DMS153 treated with DMSO at 0.1 percent for 48 hours (cell line): ENCODE data around the gene CNTNAP2.
A peak's percentile ranks its signal among the peaks of the same experiment; 100 is the strongest.

Experiments
- DNase-seq: peaks from one replicate; lab custom pipeline; 2025; ENCODE audit not compliant: unreplicated experiment; lab: John Stamatoyannopoulos, UW

CNTNAP2 gene

GRCh38 chr7:147878912-147879661 lies 1762.5 kb downstream of the CNTNAP2 start:
- peak; percentile 36 for DNase-seq

GRCh38 chr7:147885869-147886268 lies 1769.3 kb downstream of the CNTNAP2 start:
- DNase-seq, result no peak

GRCh38 chr7:147894271-147894670 lies 1777.7 kb downstream of the CNTNAP2 start:
- peak; percentile 19 for DNase-seq

DNA sequence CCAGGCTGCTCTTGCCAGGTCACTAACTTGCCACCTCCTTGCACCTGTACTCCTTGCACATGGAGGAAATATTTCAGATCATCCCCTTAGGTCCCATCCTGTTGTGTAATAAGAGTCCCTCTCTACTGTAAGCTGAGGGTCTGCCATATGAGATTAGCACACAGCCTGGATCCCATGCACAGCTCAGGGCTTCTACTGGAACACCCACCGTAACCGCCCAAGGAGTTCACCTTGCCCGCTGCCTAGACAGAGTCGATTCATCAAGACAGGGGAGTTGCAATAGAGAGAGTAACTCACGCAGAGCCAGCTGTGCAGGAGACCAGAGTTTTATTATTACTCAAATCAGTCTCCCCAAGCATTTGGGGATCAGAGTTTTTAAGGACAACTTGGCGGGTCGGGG lies 1779.5 kb downstream of the CNTNAP2 start:
- no peak for DNase-seq

DNA sequence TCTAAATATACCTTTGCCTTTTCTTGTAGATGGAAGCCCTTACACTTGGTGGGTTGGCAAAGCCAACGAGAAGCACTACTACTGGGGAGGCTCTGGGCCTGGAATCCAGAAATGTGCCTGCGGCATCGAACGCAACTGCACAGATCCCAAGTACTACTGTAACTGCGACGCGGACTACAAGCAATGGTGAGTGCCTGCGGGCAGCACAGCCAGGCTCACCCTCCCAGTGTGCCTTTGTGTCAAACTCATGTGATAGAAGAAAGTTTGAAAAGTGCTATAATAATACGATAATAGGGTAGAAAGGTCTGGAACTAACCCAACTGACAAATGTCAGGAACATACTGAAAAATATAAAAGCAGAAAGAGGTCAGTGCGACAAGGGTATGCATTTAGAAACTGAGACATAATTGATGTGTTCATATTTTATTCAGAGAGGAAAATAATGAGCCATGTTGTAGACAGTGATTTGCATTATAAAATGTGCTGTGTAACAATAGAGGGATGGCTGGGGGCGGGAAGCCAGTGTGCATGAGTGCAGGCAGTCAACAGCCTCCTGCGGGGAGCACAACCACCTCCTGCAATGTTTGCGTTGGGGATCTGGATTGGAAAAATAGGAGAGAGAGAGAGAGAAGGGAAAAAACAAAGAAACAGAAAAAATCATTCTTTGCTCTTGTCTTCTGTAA lies 1787.1 kb downstream of the CNTNAP2 start:
- no peak for DNase-seq

DNA sequence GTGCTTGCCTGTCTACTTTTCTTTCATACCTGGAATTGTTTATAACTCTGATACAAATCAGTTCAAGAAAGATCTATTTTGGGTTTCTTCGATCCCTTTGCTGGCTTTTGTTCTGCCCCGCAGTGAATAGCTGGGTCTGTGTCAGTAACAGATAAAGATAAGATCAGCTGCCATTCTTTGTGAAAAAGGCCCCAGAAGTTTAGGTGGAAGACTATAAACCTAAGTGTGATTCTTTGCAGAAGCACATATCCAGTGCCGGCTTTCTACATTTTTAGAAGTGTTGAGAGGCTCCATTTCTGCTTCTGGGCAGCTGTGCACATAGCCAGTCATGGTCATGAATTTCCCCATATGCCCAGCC lies 1787.6 kb downstream of the CNTNAP2 start:
- DNase-seq, result no peak

GRCh38 chr7:147909431-147910148 lies 1793.0 kb downstream of the CNTNAP2 start:
- DNase-seq, result no peak

- no peak for DNase-seq
Observed at GRCh38 chr7:147911201-147911601, 1794.6 kb downstream of the CNTNAP2 start.

- no peak for DNase-seq
Observed at GRCh38 chr7:147912291-147912690, 1795.7 kb downstream of the CNTNAP2 start.

DNA sequence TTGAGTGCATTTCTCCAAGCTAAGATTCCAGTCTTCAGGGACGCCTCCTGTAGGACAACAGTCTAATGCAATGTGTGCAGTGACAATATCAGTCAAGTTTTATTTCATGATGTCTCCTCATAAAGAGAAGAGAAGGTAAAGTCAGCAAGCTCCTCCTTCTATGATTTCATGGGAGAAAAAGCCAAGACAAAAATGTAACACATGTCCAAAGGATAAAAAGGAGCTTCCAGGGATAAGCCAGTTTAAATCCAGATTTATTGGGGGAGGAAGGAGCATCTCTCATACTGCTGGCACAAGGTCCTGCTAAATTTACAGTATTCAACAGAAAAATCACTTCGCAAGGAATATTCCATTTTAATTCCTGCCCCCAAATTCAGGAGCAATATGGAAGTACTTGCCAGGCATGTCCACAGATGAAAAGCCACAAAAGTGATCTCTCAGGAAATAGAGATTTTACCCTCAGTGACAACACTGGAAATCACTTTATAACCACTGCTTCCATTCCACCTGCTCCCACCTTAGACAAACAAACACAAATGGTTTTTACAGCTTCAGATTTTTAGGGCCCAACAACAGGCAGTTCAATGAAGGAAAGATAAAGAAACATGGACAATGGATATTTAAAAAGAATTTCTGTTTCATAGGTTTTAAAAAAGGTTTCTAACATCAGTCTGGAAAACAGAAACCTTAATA lies 1796.5 kb downstream of the CNTNAP2 start:
- no peak for DNase-seq

- DNase-seq, result no peak
Observed at GRCh38 chr7:147915781-147916180, 1799.2 kb downstream of the CNTNAP2 start.

DNA sequence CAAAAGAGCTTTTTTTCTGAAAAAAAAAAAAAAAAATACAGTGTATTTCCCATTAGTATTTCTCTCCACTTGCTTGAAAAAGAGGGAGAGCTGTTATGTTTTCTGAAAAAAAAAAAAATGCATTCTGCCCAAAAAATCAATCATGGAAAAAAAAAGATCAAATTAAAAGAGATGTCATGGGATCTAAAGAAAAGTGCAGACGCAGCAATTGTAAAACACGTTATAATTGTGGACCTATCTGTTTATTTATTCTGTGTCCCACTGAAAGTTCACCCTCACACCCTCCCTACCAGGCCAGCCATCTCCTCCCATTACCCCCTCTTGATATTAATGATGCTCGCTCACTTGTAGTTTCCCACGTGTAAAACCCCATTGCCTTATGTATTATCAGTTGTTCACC lies 1800.0 kb downstream of the CNTNAP2 start:
- DNase-seq, result no peak

DNA sequence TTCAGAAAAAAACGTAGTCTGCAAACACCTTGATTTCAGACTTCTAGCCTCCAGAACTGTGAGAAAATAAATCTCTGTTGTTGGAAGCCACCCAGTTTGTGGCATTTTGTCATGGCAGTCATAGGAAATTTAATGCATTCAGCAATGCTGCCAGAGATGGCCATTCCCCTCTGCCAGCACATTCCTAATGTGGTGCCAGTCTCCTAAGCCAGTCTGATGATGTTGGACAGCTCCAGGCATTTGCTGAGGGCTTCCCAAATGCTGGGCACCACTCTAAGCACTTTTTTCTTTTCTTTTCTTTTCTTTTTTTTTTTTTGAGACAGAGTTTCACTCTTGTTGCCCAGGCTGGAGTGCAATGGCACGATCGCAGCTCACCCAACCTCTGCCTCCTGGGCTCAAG lies 1807.2 kb downstream of the CNTNAP2 start:
- DNase-seq, result no peak

- no peak for DNase-seq
Observed at GRCh38 chr7:147937428-147937827, 1820.8 kb downstream of the CNTNAP2 start.

DNA sequence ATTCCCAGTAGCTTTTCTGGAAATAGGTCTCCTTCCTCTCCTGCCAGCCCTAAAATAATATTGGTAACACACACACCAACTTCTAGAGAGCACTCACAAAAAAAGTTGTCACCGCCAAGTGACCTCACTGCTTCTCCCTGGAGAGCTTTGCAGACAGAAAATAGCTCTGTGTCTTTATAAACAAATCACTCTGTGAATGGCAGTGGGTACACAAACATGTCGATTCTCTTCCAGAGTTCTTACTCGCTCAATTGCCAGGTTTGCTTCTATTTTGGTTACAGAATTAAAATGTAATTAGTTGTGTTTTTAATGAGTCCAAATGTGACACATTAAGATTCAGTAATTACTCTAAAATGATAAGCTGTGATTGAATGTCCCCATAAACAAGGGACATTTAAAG lies 1824.8 kb downstream of the CNTNAP2 start:
- DNase-seq, result no peak

DNA sequence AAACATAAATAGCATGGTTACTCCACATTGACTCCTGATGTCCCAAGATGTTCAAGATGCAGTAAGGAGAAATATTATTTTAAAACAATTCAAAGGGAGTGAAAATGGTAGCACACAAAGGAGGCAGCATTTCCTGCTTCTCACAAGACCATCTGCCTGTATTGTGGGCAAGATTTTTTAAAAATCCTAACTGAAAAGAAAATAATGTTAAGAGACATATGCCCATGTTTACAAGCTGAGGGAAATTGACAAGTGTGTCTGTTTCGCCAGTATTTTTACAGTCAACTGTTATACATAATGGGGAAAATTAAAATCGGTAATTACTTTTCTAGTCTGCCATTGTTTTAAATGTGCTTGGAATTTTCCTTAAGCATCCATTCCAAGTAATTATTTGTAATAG lies 1827.7 kb downstream of the CNTNAP2 start:
- no peak for DNase-seq

DNA sequence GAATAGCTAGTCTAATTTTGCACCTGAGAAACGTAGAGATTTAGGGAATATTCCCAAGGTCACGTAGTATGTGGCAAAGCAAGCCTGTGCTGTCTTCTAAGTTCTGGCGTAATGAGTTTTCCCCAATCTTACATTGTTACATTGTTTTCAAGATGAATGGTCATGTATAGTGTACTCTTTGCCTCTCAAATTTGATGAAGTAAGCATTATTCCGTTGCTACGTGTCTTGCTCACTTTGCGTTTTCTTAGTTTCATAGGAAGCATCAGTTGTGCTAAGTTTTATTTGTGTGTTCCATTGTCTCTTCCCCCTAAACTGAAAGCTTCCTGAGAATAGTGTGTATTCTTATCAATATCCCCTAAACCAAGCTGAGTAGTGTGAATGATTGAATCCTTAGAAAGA lies 1836.3 kb downstream of the CNTNAP2 start:
- DNase-seq, result no peak

DNA sequence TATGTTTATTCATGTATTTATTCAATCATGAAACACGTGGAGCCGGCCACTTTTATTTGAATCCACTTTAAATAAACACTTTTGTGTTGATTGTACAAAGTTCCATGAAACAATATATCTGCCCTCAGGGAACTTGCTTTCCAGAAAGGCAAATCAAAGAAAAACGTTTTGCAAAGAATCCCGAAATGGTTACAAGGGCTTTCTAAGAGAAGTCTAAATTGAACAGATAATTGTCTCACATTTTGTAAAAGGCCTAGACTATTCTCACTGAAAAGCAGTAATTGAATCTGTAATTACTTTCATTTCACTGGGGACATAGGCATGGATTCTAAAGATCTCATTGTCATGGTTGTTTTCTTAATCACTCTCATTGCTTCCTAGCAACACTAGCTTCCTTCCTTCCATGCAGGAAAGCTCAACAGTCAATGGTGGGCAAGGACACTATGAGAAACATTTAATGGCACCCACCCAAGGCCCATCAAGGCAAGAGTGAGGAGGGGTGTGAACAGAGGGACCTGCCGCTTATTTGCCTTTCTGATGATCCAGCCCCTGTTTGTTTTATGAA lies 1851.5 kb downstream of the CNTNAP2 start:
- no peak for DNase-seq

DNA sequence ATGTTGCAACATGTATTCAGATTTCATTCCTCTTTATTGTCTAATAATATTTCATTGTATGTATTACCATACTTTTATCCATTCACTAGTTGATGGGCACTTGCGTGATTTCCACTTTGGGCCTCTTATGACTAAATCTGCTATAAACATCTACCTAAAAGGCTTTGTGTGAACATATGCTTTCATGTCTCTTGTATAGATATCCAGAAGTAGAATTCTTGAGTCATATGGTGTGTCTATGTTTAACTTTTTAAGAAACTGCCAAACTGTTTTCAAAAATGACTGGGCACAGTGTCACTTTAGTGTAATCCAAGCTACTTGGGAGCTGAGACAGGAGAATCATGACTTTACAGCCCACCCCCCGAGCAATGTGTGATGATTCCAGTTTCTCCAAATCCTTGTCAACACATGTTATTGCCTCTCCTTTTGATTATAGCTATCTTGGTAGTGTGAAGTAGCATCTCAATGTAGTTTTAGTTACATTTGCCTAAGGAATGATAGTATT lies 1855.1 kb downstream of the CNTNAP2 start:
- DNase-seq, result no peak

DNA sequence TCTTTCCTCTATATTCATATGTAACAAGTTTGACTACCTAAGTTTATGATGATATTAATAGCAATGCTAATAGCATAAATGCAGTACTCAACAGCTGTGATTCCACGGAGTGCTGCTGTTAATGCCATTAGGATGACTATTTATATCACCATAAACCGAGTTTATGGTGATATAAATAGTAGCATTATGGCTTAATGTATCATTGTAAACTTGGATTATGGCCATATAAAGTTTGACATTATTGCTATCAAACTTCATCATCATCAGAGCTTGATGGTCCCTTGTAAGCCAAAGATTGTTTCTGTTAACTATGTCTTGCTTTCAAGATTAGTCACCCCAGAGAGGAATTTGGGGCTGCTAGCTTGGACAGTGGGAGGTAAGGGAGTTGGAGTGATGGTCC lies 1861.6 kb downstream of the CNTNAP2 start:
- no peak for DNase-seq

DNA sequence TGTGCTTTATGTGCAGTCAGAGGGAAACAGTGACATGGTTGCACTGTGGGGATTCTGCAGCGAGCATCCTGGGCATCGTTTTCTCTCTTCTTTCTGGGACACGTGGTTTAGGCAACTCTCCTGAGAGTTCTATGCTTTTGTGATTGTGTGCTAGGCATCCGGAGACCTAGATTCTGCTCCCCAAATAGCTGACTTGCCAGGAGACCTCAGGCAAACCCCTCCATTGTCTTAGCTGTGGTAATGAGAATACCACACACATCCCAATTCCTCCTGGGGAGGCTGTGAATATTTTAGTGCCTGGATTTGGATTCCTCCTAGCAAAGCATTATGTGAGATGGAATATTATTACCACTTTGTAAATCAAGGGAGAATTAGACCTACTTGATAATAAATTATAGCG lies 1862.0 kb downstream of the CNTNAP2 start:
- no peak for DNase-seq
